HTERT RPE-1 (cell line): ENCODE measurements around the gene MALSU1.
"Not testable (repeated sequence)": the region's sequence is repeated elsewhere in the genome, so short reads cannot be mapped to it uniquely, and the experiment has no call there.

Source experiments
- in situ Hi-C: fragments of 300-500 bp; cut with MboI; formaldehyde crosslinking; loops from 4 replicates; pipeline ENCODE4 v1.14.3; 2020; ENCODE audit warnings: low sequenced_read_pairs

The MALSU1 gene

DNA sequence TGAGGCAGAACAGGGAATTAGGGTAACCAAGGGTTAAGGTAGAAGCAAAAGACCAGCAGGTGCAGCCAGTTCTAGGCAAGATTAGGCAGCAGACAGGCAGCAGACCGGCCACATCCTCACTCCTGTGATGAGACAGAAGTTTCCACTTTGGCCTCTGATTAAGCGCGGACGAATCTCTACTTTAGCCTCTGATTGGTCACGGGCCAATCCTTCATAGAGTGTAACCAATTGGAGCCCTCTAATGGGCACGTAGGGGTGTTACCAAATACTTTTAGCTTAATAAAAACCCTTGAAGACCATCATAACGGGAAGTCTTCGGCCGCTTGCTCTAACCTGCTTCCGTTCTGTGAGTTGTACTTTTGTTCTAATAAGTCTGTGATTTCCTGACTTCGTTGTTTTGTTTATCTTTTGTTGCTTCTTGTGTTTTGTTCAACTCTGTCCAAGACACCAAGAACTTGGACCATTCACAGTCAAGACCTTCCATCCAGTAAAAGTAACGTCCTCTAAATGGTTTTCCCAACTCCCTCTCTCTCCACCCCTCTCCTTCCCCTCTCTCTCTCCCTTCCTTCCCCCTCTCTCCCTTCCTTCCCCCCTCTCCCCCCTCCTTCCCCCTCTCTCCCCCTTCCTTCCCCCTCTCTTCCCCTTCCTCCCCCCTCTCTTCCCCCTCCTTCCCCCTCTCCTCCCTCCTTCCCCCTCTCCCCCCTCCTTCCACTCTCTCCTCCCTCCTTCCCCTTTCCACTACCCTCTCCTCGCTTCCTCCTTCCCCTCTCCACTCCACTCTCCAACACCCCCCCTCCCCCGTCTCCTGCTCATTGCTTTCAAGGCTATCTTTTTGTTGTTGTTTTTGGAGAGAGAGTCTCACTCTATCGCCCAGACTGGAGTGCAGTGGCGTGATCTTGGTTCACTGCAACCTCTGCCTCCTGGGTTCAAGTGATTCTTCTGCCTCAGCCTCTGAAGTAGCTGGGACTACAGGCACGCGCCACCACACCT is 13.2 kb upstream of the MALSU1 start:
- in situ Hi-C loops = no loop called here

DNA sequence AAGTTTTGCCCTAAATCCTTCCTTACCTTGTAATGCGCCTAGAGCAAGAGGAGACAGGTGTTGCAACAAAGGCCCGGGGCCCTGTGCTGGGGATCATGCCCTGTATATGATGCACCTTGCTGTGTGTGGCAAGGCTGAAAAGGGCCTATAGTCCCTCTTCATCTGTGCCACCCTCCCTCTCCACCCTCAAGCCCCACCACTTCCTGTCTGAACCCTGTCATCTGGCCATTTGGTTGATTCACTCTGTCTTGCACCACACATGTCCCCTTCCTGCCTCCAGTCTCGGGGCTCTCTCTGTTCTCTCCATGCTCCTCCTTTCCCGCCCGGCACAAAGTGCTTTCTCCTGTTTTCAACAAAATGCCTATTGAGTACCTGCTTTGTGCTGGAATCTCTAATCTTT is 11.5 kb upstream of the MALSU1 start:
- in situ Hi-C loops = no loop called here

DNA sequence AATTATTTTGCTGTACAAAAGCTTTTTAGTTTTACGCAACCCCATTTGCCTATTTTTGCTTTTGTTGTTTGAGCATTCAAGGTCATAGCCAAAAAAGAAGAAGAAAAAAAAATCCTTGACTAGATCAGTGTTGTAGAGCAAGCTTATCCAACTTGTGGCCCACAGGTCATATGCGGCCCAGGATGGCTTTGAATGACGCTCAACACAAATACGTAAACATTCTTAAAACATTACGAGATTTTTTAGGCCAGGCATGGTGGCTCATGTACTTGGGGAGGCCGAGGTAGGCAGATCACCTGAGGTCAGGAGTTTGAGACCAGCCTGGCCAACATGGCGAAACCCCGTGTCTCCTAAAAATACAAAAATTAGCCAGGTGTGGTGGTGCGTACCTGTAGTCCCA is 8.1 kb upstream of the MALSU1 start:
- in situ Hi-C loops = no loop called here

DNA sequence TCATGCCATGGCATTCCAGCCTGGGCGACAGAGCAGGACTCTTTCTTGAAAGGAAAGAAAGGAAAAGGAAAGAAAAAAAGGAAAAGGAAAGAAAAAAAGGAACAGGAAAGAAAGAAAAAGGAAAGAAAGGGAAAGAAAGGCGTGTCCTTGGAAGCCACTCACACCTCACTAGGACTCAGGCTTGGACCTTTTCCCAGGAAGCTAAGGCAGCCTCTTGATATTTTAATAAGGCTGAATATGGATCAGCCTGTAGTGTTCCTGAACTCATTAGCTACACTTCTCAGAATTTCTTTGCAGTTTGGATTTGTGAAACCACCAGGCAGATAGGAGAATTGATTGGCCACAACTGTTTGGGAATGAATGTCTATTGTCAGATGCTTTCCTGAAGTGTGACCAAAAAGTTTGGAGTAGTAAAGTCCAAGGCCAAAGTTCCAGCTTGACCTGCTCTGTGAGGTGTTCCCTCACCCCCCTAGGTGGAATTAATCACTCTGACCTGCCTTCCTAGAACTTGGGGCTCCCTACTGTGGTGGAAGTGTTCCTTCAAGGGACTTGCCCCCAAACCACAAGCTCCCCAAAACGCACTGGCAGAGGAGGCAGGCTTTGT is 7.1 kb upstream of the MALSU1 start:
- in situ Hi-C loops = no loop called here

DNA sequence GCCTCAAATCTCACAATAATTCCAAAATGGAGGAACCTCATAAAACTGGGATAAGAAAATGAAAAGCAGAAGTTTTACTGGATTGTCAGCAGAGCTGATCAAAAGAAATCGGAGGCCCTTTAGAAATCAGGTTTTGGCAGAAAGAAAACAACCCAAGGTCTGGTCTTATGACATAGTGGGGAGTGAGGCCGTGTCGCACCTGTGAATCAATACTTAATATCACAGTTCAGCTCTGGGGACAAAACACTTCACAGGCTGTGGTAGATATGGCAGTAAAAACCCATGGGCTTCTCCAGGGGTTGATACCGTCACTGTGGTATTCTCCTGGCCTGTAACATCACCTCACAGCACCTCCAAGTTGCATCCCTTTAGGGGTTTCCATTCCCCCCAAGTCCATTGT is 6.5 kb upstream of the MALSU1 start:
- in situ Hi-C loops = no loop called here

DNA sequence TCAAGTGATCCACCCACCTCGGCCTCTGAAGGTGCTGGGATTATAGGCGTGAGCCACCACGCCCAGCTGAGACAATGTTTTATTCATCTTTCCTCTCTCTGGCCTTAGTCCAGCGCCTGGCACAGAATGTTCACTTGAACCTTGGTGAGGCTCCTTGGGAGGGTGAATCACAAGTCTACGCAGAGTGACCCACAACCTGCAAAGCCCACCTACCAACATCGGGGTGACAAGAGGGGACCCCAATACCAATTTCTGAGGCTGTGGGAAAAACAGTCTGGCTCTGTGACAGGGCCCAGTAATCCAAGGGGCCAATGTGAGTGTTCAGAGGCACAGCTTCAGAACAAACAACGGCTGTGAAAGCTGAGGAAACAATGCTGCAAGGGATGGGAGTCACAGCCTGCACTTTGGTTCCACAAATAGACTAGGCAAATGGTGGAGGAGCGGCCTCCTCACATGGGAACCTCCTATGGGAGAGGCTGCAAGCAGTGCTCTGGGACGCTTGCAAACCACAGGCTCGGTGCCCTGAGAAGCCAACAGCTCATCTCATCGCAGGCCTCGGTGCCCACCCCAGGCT is 5.6 kb upstream of the MALSU1 start:
- in situ Hi-C loops = no loop called here

DNA sequence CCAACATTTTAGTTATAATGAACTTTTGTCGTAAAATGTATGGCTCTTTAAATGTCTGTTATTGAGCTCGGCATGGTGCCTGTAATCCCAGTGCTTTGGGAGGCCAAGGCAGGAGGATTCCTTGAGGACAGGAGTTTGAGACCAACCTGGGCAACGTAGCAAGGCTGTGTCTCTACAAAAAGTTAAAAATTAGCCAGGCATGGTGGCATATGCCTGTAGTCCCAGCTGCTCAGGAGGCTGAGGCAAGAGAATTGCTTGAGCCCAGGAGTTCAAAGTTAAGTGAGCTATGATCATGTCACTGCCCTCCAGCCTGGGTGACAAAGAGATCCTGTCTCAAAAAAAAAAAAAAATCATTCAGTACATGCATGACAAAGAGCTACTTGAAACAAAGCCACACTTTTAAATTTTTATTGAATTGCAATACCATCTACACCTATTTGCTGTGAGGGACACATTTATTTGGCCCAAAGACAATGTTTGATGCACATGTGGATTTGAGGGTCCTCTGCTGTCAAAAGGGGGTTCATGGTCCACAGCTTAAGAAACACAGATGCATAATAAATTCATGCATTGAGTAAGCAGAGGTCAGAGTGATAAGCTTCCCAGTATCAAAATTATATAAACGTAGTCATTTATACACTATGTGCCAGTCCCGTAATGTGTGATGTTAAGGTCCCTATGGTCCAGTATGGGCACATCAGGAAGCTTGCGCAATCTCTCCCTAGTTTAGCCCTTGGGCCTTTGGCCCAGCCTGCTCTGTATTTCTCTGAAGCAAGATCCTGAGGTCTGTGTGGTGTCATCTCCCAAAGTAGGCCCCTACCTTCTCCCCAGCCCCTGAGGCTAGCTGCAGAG is 4.4 kb upstream of the MALSU1 start:
- in situ Hi-C loops = no loop called here

DNA sequence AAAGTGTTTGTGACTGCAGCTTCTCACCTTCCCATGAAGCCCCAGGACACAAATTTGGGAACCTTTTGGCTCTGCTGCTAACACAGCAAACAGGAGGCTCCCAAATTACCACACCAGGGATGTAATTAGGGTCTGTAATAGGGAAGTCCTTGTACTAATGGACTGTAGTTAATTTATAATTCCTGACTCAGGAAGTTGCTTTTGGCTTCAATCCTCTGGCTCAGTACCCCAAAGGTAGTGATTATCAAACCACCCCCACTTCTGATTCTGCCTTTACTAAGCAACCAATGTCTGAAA is 3.8 kb upstream of the MALSU1 start:
- in situ Hi-C loops = no loop called here

DNA sequence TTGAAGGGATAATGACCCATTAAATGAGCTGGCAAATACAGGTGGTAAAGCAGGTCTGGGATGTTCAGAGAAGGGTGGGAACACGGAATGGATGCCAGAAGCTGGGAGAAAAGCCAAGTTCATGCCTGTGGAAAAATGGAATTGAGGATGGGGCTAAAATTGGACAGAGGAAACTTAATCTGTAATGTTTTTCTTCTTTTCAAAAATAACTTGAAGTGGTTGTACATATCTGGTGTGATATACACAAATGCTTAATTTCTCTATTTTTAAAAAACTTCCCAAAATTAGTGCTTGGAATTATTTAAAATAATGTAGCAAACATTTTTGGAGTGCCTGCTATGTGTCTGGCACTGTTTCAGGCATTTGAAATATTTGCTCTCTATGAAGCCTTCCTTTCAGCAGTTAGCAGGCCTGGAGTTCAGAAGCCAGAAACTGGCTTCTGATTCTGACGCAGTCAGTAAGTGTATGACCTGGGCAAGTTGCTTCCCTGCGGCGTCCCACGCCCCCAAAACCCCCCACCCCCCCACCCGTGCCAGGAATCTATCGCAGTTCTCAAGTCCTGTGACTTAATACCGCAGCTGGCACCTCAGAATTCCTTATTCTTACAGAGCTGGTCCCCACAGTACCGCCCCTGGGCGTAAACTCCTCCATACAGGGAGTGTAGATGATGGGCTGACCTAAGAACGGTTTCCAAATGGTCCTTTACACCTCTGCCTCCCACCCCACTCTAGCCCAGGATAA is 828 bp upstream of the MALSU1 start:
- in situ Hi-C loops = no loop called here

DNA sequence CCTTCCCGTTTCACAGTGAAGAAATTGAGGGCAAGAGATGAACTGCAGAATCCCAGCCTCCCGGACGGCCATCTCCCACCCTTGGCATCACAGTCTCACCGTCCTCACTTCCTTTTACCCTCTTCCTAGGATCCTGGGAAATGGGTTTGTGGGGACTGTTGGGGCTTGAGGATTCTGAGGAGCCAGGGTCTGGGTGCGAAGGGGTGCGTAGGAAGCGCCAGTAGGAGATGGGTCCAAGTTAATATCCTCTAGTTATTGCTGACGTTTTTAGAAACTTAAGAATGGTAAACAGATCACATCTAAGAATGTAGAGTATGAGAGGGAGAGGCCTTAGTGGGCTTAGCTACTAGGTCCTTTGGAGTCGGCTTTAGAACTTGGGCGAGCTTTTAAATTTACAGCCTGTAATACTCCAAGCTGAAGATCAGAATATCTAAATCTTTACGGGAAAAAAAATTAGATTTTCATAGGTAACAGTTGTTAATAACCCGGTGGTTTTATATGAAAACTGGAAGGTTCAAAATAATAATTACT is 696 bp downstream of the MALSU1 start:
- in situ Hi-C loops = no loop called here

DNA sequence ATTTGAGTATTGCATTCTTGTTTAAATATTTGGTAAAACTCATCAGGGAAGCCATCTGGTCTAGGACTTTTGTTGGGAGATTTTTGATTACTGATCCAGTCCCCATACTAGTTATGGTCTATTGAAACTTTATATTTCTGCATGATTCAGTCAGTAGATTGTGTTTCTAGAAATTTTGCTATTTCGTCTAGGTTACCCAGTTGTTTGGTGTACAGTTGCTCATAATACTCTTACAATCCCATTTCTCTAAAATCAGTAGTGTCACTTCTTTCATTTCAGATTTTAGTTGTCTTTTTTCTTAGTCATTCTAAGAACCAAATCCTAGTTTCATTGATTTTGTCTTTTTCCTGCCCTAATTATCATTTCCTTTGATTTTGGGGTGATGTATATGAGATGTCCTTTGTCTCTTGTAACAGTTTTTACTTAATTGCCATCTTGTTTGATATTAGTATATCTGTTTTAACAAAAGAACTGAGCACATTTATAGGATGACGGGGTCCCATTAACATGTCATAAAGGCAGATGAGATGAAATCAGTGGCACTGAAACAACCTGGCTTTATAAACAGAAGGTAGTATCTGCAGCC is 7.9 kb downstream of the MALSU1 start:
- in situ Hi-C loops = no loop called here

DNA sequence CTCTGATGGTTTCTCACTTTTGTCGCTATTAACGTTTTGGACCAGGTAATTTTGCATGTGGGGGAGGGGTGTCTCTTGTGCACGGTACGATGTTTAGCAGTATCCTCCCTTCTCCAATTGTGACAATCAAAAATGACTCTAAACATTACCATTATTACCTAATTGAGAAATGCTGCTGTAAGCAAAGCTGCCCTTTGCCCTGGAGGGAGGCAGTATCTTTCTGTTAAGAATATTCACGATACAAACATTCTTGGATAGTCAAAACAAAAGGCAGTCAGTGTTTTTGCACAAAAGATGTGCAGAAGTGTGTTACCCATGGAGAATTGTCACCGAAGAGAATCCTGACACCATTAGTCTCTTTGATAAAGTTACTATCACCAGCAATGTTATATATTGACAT is 9.6 kb downstream of the MALSU1 start:
- in situ Hi-C loops = no loop called here

DNA sequence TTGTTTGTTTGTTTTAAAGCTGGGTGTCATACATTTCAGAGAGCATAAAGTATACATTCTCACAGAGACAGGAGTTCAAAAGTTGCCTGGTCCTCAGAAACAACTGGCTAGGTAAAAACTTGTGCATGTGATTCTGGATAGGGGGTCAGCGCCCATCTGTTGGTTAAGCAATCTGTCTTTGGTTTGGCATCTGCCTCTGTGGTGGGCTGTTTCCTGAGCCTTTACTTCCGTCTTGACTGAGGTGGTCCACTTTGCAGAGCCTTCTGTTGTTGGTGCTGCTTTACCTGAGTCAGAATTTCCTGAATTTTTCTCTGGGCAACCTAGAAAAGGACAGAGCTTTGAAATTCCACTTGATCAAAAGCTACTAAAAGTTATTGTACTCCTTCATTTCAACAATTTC is 13.0 kb downstream of the MALSU1 start:
- in situ Hi-C loops = not testable (repeated sequence)

DNA sequence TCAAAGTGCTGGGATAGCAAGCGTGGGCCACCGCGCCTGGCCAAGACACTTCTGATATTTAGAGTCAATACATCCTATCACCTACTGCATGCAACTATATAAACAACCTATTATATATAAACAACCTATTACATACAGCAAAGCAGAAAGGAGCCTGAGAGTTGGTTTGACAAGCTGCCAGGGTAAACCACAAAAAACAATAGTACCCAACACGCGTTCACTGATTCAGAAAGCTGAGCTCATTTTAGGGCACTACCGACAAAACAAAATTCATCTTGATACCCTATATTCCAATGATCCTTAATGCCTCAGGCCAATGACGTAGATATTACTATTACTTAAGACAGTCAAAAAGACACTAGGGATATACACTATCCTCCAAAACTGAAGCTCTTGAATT is 16.2 kb downstream of the MALSU1 start:
- in situ Hi-C loops = no loop called here

DNA sequence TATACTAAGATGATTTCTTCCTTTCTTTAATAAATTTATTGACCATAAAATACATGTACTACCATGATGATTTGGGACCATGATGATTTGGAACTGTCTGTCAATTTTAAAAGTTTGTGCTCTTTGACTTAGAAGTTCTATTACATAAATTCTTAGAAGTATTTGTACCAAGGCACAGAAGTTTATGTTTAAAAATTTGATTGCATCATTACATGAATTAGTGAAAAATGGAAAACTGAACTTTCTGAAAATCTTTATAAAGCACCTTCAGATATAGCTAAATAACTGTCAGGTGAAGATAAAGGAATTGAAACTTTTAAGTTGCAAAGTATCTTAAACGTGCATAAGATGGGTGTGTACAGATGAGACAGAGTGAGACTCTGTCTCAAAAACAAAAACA is 32.0 kb downstream of the MALSU1 start:
- in situ Hi-C loops = no loop called here

DNA sequence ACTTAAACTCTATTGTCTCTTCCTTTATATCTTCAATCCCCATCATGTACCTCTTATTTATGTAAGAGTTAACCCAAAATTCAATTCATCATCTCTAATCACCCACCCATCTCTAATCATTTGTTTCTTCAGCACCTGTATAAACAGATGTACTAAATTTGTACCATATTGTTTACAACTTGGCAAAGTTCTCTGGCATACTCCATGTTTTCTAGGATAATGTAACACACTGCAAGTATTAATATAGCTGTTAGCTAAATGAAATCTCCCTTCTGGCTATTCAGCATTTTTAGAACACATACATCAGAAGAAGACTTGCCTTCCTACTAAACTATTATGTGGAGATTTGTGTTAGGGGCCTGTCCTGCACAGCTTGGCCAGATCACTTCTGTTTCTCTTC is 33.1 kb downstream of the MALSU1 start:
- in situ Hi-C loops = no loop called here

DNA sequence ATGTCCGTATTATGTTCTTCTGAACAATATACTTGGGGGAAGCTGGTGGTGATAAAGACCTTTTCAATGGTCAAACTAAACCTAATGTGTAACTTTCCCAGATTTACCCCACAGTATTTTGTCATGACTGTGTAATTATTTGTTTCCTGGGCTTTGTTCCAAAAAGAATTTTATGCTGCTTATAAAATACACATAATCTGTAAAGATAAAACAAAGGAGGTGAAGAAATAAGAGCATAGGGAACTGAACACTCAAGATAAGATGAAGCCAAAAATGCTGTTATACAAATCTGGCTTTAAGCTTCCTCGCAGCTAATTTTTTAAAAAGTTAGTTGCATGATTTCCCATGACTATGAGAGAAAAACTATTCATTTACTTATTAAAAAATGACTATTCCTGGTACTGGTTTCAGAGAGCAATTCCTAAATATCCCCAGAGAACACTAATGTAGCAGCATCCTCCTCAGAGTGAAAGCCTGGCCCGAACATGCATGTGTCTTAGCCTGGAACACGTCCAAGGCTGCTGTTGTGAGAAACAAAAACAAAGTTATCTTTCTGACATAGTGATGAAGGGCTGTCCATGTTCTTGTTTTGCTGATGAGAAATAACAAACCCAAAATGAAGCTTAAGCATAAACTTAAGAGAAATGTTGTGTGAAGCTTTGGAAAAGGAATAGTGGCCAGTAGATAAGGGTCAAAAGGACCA is 33.9 kb downstream of the MALSU1 start:
- in situ Hi-C loops = no loop called here

DNA sequence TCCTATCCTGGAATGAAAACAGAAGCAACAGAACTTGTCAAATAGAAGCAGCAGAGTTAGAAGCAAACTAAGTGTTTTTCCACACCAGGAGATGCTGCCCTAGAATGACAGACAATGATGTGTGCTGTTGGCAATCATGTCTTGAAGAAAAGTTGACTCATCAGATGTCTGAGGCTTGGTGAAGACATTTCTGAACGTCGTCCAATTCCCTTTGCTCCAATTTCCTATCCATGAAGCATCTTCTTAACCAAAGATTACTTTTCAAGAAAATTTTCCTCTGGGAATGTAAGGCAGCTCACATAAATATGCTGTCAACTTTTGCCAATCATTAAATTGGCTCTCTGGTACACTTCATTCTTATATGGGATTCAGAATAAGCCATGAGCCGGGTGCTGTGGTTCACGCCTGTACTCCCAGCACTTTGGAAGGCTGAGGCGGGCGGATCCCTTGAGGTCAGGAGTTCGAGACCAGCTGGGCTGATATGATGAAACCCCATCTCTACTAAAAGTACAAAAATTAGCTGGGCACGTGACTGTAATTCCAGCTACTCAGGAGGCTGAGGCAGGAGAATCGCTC is 34.6 kb downstream of the MALSU1 start:
- in situ Hi-C loops = no loop called here

DNA sequence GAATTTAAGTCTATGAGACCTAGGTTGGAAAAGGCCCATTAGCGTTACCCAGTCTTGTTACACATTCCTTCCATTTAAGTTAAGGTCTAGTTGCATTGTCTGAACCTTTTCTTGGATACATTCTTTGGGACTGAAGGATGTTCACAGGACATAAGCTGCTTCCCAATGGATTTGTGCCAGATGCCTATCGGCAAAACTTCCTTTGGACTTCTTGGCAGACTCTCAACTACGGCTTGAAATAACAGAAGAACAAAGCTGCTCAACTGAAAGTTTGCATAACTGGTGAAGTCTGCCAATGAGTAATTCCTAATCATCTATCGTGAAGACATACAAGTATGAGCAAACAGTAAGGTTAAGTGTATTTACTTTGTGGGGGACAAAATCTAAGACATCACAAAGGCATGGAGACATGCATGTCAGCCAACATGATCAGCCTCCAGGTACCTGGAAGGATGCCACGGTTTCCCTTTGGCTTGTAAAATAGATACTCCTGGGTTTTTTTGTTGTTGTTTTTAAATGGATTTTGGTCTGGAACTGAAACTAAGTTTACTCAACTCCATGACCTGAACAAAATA is 35.4 kb downstream of the MALSU1 start:
- in situ Hi-C loops = no loop called here
